K562 (cell line): ENCODE measurements around the gene PPP2R2D. TPM values are rescaled to one million over a fixed set of nuclear protein-coding genes. Genes with fewer than 3 reads are reported as not detected.

Experiments used
- BCOR ChIP-seq: fragments of 450-650 bp; IDR thresholded peaks from 2 replicates; pipeline ENCODE4 v1.6.1; 2016
- DNMT1 ChIP-seq: fragments of 450-650 bp; IDR thresholded peaks from 2 replicates; pipeline ENCODE4 v1.6.1; 2016; ENCODE audit warnings: antibody characterized with exemption, mild to moderate bottlenecking
- ELF1 ChIP-seq: fragments of 200-800 bp; sonication (Bioruptor generic); IDR thresholded peaks from 2 replicates; pipeline ENCODE4 v1.6.1; 2016; ENCODE audit warnings: missing genetic modification characterization, missing compliant biosample characterization
- FOXM1 ChIP-seq, 2 experiments: fragments of 450-650 bp in 1 of 2; sonication (generic) in 1 of 2; formaldehyde crosslinking in 1 of 2; IDR thresholded peaks; 2 replicates each; pipeline versions ENCODE4 v1.6.1 to v1.9.0; 2017 to 2022; ENCODE audit warnings: low read depth in 2 of 2, mild to moderate bottlenecking in 2 of 2, missing genetic modification reagents in 1 of 2, moderate library complexity in 1 of 2
- MGA ChIP-seq: fragments of 450-650 bp; IDR thresholded peaks from 2 replicates; pipeline ENCODE4 v1.6.1; 2016; ENCODE audit warnings: mild to moderate bottlenecking, moderate library complexity
- NR2C1 ChIP-seq, 2 experiments: fragments of 450-650 bp; IDR thresholded peaks; 2 replicates each; pipeline ENCODE4 v1.6.1; 2017; ENCODE audit warnings: mild to moderate bottlenecking in 2 of 2, antibody characterized with exemption in 1 of 2, inconsistent platforms in 1 of 2, missing compliant biosample characterization in 1 of 2, missing genetic modification characterization in 1 of 2
- NR2C2 ChIP-seq, 2 experiments: fragments of 200-800 bp in 1 of 2; sonication (Bioruptor generic) in 1 of 2; sonication (generic) in 1 of 2; formaldehyde crosslinking in 1 of 2; IDR thresholded peaks; 2 replicates each; pipeline versions ENCODE4 v1.6.1 to v1.8.0; 2016 to 2022; ENCODE audit warnings: mild to moderate bottlenecking in 1 of 2, missing compliant biosample characterization in 1 of 2, missing genetic modification characterization in 1 of 2, missing genetic modification reagents in 1 of 2
- PHF8 ChIP-seq: fragments of 200-600 bp; sonication (generic); IDR thresholded peaks from 2 replicates; pipeline ENCODE4 v1.6.1; 2012; ENCODE audit warnings: mixed run types, mild to moderate bottlenecking, inconsistent platforms, low read length, moderate library complexity, borderline replicate concordance
- PTTG1 ChIP-seq: fragments of 450-650 bp; IDR thresholded peaks from 2 replicates; pipeline ENCODE4 v1.6.1; 2016; ENCODE audit warnings: low read depth, mild to moderate bottlenecking, missing genetic modification characterization, missing compliant biosample characterization
- SIN3A ChIP-seq, 2 experiments: fragments of 150-350 bp in 1 of 2; IDR thresholded peaks; 2 replicates each; pipeline ENCODE4 v1.6.1; 2011 to 2016; ENCODE audit warnings: borderline replicate concordance in 2 of 2, low read depth in 2 of 2, low read length in 2 of 2, mild to moderate bottlenecking in 2 of 2, moderate library complexity in 2 of 2; ENCODE audit not compliant: control insufficient read depth in 1 of 2
- TAF9B ChIP-seq: fragments of 450-650 bp; IDR thresholded peaks from 2 replicates; pipeline ENCODE4 v1.6.1; 2018; ENCODE audit warnings: mild to moderate bottlenecking; ENCODE audit not compliant: partially characterized antibody
- TAL1 ChIP-seq: fragments of 450-650 bp; IDR thresholded peaks from 2 replicates; pipeline ENCODE4 v1.6.1; 2016; ENCODE audit warnings: mild to moderate bottlenecking
- ZKSCAN1 ChIP-seq: fragments of 150-350 bp; IDR thresholded peaks from 2 replicates; pipeline ENCODE4 v1.6.1; 2016; ENCODE audit warnings: low read depth, low read length
- ZNF311 ChIP-seq: fragments of 250-450 bp; sonication (Bioruptor Pico); IDR thresholded peaks from 2 replicates; pipeline ENCODE4 v1.4.0; 2020; ENCODE audit warnings: mild to moderate bottlenecking, moderate library complexity
- ZNF584 ChIP-seq: fragments of 200-800 bp; sonication (Bioruptor generic); IDR thresholded peaks from 2 replicates; pipeline ENCODE4 v1.6.1; 2016; ENCODE audit warnings: low read depth, mild to moderate bottlenecking, missing genetic modification characterization, missing compliant biosample characterization
- ZZZ3 ChIP-seq: fragments of 450-650 bp; IDR thresholded peaks from 2 replicates; pipeline ENCODE4 v1.6.1; 2016; ENCODE audit warnings: antibody characterized with exemption, mild to moderate bottlenecking, moderate library complexity
- polyA plus RNA-seq, 8 experiments: library from polyadenylated mRNA; depleted of rRNA in 4 of 8; stranded (reverse) in 5 of 8; unstranded in 3 of 8; fragments of >200 nt; fragmentation: Nextera tagmentation in 2 of 8; fragmentation: Illumina TruSeq in 1 of 8; extraction: Ambion mirVana in 2 of 8; extraction: Trizol in 1 of 8; gene quantifications; 2 replicates each; pipeline versions ENCODE4 v1.2.1 to v1.2.3, GENCODE V29; 2011 to 2014; ENCODE audit warnings: inconsistent platforms in 1 of 8, missing spikeins in 1 of 8
- total RNA-seq, 7 experiments: library from RNA; depleted of rRNA in 6 of 7; stranded (reverse); fragments of >200 nt in 6 of 7; fragmentation: Illumina TruSeq in 2 of 7; extraction: Trizol in 2 of 7; gene quantifications; 2 replicates each; pipeline versions ENCODE4 v1.2.1 to v1.2.3, GENCODE V29; 2011 to 2021; ENCODE audit warnings: low replicate concordance in 1 of 7

PPP2R2D gene
- total and polyA plus RNA-seq, 9 of the 15 experiments (the other 6 are each of a cell fraction or from before 2014, with no cell fraction given), result 1.9 to 37.0 (median 26.8) TPM

- peak; percentile 16; the same call in 1 of the 2 replicates for TF ChIP-seq FOXM1 (IDR thresholded peaks at IDR 0.05; ENCODE audit: low read depth)
- no peak for TF ChIP-seq FOXM1 (CRISPR knock-in tag; IDR thresholded peaks at IDR 0.05; ENCODE audit: low read depth)
- TF ChIP-seq TAF9B, result peak; percentile 75
- TF ChIP-seq MGA, result peak; percentile 66
- TF ChIP-seq NR2C2 (CRISPR knock-in tag; IDR thresholded peaks at IDR 0.05), result no peak
- TF ChIP-seq NR2C2 (tag; IDR thresholded peaks at IDR 0.05), result peak; percentile 70; the same call in 1 of the 2 replicates
- peak; percentile 22; the same call in 1 of the 2 replicates for TF ChIP-seq TAL1
- TF ChIP-seq PTTG1 (tag), result no peak
- no peak for TF ChIP-seq DNMT1
- 0 out of 2 replicates have a peak, but pooled peaks have one; percentile 13 for TF ChIP-seq ZNF311
- TF ChIP-seq ZNF584 (CRISPR knock-in tag), result 0 out of 2 replicates have a peak, but pooled peaks have one; percentile 18
- peak; percentile 54; the same call in 1 of the 2 replicates for TF ChIP-seq PHF8
- TF ChIP-seq ZKSCAN1, result peak; percentile 37; the same call in 1 of the 2 replicates
- peak; percentile 49; the same call in 1 of the 2 replicates for TF ChIP-seq NR2C1 (IDR thresholded peaks at IDR 0.05)
- peak; percentile 61 for TF ChIP-seq NR2C1 (tag; IDR thresholded peaks at IDR 0.05)
- TF ChIP-seq BCOR, result peak; percentile 29; the same call in 1 of the 2 replicates
- TF ChIP-seq ZZZ3, result no peak
- no peak for TF ChIP-seq SIN3A (IDR thresholded peaks at IDR 0.05; ENCODE audit: borderline replicate concordance in 2 of 2, control insufficient read depth in 1 of 2, low read depth in 2 of 2, low read length in 2 of 2)
- 0 out of 2 replicates have a peak, but pooled peaks have one; percentile 11 for TF ChIP-seq ELF1 (tag)
These were observed 3.4 kb upstream of the PPP2R2D start (continued) for GRCh38 chr10:131897297-131897899.
